Limb (tissue), 2 donors: ENCODE measurements around the gene AIFM2.
"Not testable (repeated sequence)": the region's sequence is repeated elsewhere in the genome, so short reads cannot be mapped to it uniquely, and the experiment has no call there.

ENCODE experiments used
- DNase-seq, 2 donors: peaks; one replicate each; pipeline ENCODE4 v3.0.0-alpha.2; 2016; ENCODE audit errors: extremely low spot score in 2 of 2

The AIFM2 gene

GRCh38 chr10:70094250-70094649 is 38.4 kb downstream of the AIFM2 start:
- DNase-seq = no peak

- no peak for DNase-seq
Observed at GRCh38 chr10:70093335-70093944, 39.2 kb downstream of the AIFM2 start.

DNA sequence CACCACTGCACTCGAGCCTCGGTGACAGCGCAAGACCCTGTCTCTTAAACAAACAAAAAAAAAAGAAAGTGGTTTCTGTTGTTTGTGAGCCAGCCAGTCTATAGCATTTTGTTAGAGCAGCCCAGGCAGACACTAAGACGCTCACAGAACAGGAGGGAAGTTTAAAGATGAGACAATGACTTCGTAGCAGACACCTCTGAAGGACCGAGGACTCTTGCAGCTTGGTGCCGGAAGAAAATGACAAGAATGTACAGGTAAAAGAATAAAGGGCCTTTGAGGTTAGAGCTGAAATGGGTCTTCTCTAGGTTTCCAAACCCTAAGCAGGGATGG is 40.3 kb downstream of the AIFM2 start:
- DNase-seq = no peak

- DNase-seq = no peak
Observed at GRCh38 chr10:70090951-70091350, 41.7 kb downstream of the AIFM2 start.

DNA sequence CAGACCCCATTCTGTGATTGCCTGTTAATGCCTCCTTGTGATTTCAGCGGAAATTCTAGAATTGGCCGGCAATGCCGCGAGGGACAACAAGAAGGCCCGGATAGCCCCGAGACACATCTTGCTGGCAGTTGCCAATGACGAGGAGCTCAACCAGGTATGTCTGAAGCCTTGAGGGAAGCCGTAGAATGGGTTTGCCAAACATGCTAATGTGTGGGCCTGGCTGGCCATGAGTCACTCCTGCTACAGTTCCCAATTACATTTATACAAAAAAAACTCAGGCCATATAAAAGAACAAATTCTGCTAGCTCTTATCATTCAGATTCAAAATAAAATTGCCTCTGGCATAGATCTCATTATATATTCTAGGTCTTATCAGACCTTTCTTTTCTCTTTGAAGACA is 42.6 kb downstream of the AIFM2 start:
- DNase-seq = no peak

GRCh38 chr10:70088308-70088698 is 44.3 kb downstream of the AIFM2 start:
- DNase-seq = no peak

DNA sequence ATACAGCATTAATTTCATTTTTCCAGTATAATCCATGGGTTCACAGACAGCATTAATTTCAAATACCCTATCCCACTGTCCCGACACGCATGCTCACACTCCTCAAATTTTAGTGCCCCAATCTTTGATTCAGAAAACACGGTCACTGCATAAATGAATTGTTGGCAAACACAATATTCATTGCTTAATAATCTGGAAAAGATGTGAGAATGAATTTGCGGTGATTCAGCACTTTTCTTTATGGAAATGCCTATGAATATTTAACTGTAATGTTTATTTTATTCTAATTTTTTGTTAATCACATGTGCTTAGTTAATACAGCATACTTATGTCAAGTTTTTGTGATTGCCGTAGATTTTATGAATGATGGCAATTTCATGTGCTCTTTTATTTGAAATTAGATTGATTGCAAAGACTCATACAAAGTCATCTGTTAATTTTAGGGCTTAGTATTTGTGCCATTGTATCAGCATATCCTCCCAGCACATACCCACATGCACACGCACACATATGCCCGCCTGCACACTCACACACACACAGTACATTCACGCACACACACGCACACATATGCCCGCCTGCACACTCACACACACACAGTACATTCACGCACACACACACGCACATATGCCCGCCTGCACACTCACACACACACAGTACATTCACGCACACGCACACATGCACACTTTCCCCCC is 44.9 kb downstream of the AIFM2 start:
- DNase-seq = no peak

DNA sequence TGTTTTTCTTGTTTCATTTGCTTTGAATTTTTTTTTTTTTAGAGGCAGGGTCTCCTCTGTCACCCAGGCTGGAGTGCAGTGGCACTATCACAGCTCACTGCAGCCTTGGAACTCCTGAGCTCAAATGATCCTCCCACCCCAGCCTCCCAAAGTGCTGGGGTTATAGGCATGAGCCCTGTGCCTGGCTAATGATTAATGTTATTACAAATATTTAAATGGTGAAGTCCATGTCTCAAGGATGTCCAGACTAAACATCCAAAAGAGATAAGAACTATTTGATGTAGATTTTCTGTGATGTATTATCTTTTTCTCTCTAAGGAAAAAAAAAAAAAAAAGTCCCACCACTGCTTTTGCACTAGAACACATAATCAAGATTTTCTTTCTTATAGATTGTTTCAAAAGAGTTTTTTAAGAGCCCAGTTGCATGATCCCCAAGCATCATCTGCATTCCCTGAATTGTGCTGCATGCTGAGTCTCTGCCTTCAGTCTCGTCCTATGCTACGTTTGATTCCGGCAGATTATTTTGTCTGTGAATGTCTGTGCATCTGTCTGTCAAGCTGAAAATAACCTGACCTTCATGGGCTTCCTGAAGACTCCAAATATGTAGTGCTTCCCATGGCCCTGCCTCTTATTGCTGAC is 46.5 kb downstream of the AIFM2 start:
- no peak for DNase-seq

- no peak for DNase-seq
Observed at GRCh38 chr10:70084189-70084588, 48.4 kb downstream of the AIFM2 start.

GRCh38 chr10:70080789-70081188 is 51.8 kb downstream of the AIFM2 start:
- DNase-seq = not testable (repeated sequence)

GRCh38 chr10:70078937-70079336 is 53.7 kb downstream of the AIFM2 start:
- no peak for DNase-seq

GRCh38 chr10:70078329-70078728 is 54.3 kb downstream of the AIFM2 start:
- DNase-seq = no peak

DNA sequence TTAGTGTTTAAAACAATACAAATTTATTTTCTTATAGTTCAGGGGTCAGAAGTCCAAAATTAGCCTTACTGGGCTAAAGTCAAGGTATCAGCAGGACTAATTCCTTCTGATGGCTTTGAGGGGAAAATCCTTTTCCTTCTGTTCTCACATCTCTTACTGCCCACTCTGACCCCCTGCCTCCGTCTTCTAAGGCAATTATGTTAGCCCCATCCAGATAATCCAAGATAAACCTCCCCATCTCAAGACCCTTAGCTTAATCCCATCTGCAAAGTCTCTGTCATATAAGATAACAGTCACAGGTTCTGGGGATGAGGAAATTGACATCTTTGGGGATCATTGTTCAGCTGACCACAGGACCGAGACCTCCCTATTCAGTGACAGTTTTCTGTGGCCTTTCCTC is 57.7 kb downstream of the AIFM2 start:
- no peak for DNase-seq

DNA sequence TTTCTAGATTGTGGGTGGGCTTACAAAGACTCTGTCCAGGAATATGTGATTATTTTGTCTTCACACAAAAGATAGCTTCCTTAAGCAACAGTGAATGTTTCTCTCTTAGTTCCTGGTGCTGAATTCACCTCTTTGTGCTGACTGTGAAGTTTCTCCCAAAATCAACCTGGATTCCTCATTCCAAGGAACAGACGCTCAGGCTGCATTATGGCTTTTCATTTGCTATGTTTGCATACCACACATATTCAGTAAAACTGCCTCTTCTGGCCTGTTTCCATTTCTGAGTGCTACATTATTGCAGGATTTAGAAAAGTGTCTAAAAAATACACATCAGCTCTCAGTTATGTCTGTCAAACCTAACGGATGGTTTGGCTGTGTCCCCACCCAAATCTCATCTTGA is 58.5 kb downstream of the AIFM2 start:
- no peak for DNase-seq

DNA sequence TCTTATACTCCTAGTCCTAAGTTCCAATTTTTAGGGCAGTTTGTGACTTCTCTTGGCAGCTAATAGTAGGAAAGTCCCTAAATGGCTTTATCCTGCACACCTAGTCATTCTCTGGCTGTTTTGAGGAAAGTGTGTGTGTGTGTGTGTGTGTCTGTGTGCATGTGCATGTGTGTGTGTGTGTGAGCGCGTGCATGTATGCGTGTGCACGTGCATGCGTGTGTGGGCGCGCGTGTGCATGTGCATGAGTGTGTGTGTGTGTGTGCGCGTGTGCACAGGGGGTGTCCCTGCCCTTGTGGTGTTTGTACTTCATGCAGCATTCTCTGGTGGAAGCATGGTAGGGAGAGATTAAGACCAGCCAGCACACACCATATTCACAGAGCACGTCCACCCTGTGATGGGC is 61.8 kb downstream of the AIFM2 start:
- DNase-seq = no peak

DNA sequence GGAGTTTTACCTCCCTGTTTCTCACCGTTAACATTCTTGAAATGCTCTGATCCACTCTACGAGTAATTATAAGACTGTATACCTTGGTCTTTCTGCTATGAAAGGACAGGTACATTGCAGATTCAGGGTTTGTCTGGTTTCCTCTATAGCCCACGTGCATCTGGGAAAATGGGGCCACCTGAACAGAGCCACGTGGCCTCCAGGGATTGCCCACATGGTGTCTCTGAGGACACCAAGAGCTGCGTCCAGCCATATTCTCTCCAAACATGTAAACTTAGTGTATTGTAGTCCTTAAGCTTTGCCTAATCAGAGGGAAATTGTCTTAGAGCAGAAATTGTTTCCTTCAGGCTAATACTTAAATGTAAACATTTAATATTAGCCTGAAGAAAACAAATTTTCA is 63.3 kb downstream of the AIFM2 start:
- DNase-seq = no peak

- DNase-seq = no peak
Observed at GRCh38 chr10:70068925-70069324, 63.7 kb downstream of the AIFM2 start.

DNA sequence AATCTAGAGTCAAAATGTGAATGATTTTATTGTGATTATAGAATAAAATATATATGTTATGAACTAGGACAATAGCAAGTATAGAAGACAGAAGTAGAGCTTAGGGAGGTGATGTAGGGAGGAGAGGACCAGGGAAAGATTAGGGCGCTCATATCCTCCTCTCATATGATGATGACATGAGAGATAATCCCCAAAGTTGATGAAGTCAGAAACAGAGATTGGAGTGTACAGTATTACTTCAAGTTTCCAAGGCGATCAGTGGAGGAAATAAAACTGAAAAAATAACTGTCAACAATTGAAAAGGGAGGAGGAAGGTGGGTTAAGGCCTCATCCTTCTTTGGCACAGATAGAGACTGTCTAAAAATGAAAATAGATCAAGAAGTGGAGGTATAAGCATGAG is 65.0 kb downstream of the AIFM2 start:
- no peak for DNase-seq

- no peak for DNase-seq
Observed at GRCh38 chr10:70066190-70066589, 66.4 kb downstream of the AIFM2 start.

GRCh38 chr10:70064486-70064885 is 68.1 kb downstream of the AIFM2 start:
- DNase-seq = no peak

DNA sequence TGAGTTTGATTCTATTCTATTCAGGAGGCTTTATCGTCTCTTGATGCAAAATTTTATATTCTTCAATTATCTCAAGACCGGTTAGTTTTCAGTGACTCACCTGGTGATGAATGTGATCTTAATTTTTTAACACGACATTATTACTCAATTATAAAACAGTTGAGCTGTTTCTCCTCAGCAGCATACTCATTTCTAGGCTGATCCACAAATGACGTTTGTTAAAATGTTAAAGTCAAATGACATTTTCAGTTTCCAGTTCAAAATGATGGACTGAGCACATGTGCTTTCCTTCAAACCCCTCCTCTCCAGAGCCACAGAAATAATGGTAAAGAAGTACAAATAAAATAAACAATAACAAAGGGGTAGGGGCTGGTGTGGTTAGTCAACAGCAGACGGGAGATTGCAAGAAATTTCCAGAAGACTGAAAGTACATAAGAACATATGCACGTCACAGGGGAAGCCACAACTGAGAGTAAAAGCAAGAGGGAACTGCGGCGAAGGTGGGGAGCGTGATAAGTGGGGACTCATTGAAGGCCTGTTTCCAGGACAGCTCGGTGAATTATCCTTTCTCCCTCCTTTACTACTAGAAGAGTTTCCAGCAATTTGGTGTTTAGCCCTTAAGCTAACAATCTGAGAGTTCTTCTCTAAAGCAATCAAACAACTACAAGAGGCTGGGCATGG is 69.1 kb downstream of the AIFM2 start:
- no peak for DNase-seq
